GM20431 (cell line): ENCODE results near the gene COPB2.

ENCODE experiments used
- in situ Hi-C: fragments of 300-500 bp; cut with MseI, MboI; formaldehyde crosslinking; loops from one replicate; pipeline ENCODE4 v1.15.0; 2020; ENCODE audit warnings: low sequenced_read_pairs; ENCODE audit not compliant: unreplicated experiment

Gene COPB2

DNA sequence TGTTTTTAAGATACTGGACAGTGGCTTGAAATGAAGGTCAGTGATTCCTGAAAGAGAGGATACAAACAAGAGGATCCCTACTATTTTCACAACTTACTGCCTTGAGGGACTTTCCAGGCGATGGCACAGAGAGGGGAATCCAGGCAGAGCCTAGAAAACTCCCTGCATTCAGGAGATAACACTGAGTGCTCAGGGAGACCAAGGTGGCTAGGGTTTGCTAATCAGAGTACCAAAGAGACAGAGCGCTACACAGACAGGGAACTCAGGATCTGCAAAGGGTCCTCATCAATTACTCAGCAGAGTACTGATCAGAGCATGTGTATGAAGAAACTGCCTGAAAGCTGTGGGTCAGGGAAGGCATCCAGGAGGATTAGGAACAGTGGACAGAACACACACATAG, 57.4 kb downstream of the COPB2 start:
- in situ Hi-C loops, result no loop called here

DNA sequence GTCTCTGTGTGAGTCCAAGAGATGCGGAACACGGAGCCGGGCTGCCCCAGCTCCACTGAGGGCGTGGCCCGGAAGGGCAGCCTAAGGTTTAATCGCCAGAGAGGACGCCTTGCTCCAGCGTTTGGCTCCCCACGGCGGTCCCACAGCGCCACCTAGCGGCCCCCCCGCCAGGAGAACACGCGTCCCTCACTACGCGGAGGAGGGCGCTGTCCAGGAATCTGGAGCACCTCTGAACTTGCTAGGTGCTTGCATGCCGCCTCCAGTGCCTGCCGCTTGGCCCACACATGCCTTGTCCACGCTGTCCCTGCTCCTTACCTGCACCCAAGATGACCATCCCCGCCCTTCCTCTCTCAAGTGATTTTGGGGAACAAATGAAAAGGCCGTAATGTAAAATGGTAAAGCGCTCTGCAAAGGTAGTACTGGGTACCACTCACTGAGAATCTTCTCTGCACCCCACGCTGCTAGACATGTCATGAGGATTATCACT, 60.0 kb downstream of the COPB2 start:
- in situ Hi-C loops, result loop anchor here (10.0 kb wide), 1 partner anchor 225 kb away; no protein-coding TSS in a partner anchor

DNA sequence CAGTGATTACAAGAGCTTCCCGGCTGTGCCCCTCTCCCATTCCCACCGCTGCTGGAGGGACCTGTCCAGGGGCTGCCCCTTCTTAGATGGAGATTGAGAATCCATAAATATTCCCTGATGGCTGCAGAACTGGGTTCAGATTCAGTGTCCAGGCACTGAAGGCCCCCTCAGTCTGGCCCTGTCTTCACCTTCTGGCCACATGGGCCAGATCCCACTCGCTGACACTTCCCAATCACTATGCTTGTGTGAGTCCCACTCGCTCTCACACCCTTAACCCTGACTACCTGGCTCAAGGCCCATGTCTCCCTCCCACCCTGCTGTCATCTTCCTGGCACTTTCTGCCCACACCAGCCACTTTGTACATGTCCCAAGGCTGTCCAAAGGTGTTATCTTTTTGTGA, 61.1 kb downstream of the COPB2 start:
- in situ Hi-C loops, result loop anchor here (10.0 kb wide), 1 partner anchor 224 kb away; no protein-coding TSS in a partner anchor

DNA sequence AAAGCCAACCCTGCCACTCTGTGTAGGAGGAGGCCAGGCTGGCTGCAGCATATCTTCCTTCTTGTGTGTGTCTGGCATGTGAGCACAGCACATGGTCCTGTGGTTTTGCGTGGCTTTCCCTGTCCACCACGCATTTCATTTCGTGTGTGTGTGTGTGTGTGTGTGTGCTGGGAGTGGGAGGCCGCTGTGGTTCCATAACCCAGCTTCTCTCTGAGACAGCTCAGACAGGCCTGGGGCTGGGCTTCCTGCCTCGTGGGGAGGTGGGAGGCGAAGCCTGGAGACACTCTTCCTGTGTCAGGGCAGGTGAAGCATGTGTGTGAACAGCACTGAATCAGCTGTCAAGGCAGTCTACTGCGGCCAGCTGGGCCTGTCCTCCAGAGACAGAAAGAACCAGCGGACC, 61.6 kb downstream of the COPB2 start:
- in situ Hi-C loops, result loop anchor here (10.0 kb wide), 1 partner anchor 223 kb away; no protein-coding TSS in a partner anchor

DNA sequence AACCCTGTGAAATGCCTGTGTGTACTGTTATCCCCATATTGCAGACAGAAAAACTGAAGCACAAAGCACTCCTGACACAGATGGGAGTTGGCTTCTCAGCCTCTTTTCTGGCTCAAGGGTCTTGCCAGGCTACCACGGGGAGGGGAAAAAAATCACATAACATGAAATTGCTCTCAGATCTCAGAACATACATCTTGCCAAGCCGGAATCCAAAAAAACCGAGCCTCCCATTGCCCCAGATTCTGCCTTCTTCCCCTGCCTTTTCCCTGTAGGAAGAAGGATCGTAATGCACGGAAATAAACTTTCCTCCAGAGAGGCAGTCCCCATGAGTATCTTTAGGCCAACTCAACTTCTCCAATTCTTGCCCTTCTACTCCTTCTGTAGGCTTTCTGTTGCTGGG, 62.2 kb downstream of the COPB2 start:
- in situ Hi-C loops, result loop anchor here (10.0 kb wide), 1 partner anchor 222 kb away; no protein-coding TSS in a partner anchor

DNA sequence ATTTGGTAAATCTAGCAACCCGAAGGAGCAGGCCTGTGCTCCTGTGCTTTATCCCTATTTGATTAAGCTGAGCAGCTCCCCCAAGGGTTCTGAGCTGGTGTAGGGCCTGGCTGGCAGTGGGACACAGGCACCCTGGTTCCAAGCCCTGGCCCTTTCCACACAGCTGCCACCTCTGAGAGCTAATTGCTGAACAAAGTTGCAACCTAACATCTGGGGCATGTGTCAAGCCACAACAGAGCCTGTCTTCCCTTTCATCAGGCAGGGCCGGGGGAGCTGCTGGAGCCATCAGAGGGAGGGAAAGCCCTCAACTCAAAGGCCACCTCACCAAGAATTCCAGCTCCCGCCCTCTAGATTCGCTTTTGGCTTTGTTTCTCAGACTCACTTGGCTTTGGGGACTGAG, 62.7 kb downstream of the COPB2 start:
- in situ Hi-C loops, result loop anchor here (10.0 kb wide), 1 partner anchor 222 kb away; no protein-coding TSS in a partner anchor

DNA sequence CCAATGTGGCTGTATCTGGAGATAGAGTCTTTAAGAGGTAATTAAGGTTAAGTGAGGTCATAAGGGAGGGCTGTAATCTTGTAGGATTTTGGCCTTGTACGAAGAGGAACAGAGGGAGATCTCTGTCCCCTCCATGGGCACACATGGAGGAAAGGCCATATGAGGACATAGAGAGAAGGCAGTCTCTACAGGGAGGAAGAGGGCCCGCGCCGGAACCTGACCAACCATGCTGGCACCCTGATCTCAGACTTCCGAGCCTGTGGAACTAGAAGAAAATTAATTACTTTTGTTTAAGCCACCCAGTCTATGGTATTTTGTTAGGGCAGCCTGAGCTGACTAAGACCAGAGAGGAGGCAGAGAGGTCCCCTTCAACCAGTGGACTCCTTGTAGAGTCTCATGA, 63.3 kb downstream of the COPB2 start:
- in situ Hi-C loops, result loop anchor here (10.0 kb wide), 1 partner anchor 221 kb away; no protein-coding TSS in a partner anchor

DNA sequence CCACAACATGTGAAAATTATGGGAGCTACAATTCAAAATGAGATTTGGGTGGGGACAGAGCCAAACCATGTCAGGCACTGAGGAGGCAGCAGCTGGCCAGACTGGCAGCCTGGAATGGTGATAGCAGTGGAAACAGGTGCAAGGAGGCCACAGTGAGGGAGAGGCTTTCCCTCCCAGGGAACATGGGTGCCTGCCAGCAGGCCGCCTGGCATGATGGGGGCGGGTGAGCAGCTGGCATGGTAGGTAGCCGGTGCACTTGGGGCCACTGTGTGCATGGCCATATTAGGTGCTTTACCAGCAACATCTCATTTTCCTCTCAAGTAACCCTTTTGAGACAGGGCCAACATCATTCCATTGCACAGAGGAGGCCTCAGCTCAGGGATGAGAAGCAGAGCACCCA, 63.9 kb downstream of the COPB2 start:
- in situ Hi-C loops, result loop anchor here (10.0 kb wide), 1 partner anchor 221 kb away; no protein-coding TSS in a partner anchor

DNA sequence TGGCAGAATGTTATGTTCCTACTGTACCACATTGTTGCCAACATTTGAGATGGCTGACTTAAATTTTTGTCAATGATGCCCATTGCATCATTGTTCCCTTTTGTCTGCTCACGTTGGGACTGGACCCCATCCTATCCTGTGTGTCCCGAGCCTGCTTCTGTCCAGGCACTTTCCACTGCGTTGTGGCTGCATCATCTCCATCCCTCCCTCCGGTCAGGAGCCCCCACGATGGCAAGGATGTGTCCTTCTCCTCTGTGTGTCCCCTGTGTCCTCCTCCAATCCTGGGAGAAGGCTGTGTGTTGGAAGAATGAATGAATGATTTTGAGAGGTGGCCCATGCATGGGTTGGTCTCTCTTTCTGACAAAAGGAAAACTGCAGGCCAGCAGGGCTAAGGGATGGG, 65.0 kb downstream of the COPB2 start:
- in situ Hi-C loops, result loop anchor here (10.0 to 25.0 kb wide), 2 partner anchors 220 to 387 kb away; partner anchors contain the start of genes FOXL2 and FOXL2NB

DNA sequence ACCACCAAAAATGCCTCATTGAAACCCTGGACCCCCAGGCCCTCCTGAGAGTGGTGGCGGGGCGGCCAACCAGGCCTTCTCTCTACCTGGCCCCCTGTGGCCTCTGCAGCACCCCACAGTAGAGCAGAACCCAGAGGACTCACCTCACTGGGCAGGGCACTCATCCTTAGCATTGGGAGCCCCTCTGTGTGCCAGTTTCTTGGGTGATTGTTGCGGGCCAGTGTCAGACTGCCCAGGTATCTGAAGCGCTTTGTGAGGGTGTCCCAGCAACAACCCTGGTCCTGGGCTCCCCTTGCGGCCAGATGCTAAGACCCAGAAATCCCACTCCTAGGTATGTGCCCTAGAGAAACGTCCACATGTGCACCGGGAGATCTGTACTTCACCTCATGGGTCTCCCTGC, 66.3 kb downstream of the COPB2 start:
- in situ Hi-C loops, result loop anchor here (10.0 to 25.0 kb wide), 2 partner anchors 218 to 386 kb away; partner anchors contain the start of genes FOXL2 and FOXL2NB

DNA sequence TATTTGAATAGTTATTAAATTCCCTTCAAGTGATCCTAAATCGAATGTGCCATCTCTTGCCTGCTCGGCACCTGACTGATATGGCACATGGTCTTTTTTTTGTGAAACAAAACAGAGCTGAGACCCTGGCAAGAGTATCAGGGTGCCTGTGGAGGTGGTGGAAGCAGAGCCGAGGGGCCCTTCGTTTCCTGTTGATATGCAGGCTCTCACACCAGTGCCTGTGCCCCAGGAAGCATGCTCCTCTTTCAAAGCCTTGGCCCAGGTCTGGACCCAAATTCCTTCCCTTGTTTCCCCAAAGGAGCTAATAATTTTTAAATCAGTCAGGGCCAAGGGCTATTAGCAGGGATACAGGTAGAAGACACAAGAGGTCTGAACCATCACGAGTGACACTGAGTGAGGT, 67.1 kb downstream of the COPB2 start:
- in situ Hi-C loops, result loop anchor here (10.0 to 25.0 kb wide), 2 partner anchors 218 to 385 kb away; partner anchors contain the start of genes FOXL2 and FOXL2NB

DNA sequence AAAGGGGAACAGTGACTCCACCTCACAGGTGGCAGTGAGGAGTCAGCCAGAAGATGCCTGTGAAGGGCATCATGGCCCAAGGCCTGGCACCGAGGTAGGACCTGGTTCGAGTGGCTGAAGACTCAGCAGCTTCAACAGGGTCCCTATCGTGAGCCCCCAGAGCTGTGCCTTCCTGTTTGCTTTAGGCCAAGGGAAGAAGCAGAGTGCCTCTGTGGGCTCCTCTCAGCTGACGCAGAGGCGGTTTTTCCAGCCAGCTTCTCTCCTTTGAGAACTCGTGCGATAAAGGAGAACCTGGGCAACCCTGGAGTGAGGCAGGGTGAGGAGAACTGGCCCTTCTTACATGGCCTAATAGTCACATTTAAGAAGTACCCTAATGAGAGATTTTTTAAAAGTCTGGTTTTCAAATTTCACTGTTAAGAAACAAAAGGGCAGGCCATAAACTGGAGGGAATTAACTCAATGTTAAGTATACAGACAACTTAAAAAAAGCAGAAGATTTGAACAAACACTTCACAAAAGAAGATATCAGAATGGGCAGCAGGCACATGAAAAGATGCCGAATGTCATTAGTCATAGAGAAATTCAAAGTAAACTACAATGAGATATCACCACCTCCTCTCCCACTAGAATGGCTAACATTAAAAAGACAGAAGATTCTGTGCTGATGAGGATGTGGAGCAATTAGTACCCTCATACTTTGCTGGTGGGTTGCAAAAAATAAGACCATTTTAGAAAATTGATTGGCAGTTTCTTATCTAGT, 68.7 kb downstream of the COPB2 start:
- in situ Hi-C loops, result loop anchor here (10.0 to 25.0 kb wide), 2 partner anchors 216 to 383 kb away; partner anchors contain the start of genes FOXL2 and FOXL2NB

DNA sequence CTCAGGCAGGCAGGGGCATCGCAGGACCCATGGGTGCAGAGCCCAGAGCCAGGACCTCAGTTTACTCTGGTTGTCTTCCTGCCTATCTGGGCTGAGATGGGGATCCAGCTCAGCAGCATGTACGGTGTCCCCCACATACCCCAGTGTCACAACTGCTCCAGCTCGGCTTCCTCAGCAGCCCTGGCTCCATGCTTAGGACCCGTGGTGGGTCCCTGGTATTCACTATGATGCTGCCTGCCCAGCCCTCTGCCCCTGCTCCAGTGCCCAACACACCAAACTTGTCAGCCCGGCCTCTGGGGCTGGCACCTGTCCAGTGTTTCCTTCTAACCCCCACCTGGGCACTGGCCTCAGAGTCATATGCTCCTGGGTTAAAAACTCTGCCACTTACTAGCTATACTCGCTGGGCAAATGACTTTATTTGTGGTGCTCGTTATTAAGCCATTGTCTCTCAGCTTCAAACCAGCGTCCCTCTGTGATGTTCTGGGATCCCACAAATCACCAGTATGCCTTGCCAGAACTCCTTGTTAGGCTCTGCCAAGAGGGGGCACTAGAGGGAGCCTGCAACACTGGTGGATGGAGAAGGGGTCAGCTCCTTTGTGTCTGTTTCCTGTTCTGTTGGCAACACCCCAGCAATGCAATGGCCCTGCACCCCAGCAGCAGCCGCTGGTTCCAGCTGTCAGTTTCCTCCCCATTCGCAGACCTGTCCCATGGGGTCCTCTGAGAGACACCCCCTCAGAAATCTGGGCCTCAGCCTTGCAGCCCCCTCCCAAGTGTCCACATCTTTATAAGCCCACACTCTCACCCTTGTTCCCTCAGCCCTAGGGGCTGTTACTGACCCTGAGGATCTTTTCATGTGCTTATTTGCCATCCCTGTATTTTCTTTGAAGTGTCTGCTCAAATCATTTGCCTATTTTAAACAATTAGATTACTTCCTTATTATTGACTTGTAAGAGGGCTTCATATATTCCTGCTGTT, 69.7 kb downstream of the COPB2 start:
- in situ Hi-C loops, result loop anchor here (10.0 to 25.0 kb wide), 2 partner anchors 215 to 382 kb away; partner anchors contain the start of genes FOXL2 and FOXL2NB

DNA sequence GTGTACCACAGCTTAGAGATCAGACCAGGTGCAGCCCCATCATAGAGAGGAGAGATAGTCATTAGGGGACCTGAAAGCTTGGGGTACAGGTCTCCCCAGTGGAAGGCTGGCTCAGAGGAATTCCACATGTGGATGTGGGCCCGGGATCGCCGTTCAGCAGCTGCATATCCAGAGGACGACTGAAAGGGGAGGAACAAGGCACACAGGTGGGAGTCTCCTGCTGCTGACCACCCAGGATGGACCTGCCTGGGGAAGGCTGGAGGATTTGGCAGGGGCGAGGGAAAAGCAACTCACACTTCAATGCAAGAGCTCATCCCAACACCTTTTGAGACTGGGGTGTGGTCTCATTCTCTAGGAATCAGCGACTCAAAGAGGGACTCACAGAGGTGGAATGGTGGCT, 70.6 kb downstream of the COPB2 start:
- in situ Hi-C loops, result loop anchor here (25.0 kb wide), 1 partner anchor 382 kb away; the partner anchor contains the start of genes FOXL2 and FOXL2NB

DNA sequence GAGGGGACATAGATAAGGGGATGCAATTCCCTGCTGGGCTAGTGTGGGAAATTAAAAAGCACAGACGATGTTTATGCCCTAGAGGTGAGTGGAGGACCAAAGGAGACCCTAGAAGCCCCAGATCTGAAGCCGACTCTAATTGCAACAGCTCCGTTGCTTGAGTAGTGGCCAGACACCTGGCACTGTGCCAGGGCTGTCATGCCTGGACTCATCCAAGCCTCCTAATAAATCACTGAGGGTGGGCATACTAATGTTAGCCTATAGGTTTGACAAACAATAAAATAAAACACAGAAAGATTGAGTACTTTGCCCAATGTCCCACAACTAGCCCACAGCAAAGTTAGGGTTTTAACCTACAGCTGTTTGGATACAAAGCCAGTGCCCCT, 71.0 kb downstream of the COPB2 start:
- in situ Hi-C loops, result loop anchor here (25.0 kb wide), 1 partner anchor 381 kb away; the partner anchor contains the start of genes FOXL2 and FOXL2NB

DNA sequence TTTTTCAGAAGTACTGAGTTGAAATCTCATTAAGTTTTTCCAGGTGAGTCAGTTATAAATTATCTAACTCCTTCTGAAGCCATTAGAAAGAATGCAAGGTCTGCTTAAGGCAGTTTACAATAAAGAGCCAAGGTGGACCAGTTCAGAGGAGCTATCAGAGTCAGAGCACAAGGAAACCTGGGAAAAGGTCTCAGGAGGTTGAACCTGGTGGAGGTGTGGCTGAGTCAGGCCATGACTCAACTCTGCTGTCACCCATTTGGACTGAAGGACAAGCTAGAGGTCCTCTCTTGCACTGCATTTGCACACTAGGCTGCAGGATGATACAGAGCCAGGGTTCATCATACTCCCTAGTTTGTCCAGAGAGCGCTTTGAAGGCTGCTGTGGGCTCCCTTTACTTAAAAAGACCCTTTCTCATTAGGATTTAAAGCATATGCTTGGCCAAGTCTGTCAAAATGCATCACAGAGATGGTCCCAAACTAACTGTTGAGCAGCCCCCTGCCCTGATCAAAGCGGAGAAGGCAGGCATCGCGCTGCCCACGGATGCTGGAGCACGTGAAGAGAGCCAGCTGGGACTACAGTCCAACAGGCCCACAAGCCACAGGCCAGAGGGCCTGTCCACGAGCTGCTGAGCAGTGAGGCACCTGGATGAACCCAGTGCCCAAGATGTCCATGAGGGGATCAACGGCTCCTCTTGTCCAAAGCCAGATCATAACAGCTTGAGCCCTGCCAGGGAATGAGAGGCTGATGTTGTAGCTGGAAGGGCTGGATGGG, 71.6 kb downstream of the COPB2 start:
- in situ Hi-C loops, result loop anchor here (25.0 kb wide), 1 partner anchor 381 kb away; the partner anchor contains the start of genes FOXL2 and FOXL2NB

DNA sequence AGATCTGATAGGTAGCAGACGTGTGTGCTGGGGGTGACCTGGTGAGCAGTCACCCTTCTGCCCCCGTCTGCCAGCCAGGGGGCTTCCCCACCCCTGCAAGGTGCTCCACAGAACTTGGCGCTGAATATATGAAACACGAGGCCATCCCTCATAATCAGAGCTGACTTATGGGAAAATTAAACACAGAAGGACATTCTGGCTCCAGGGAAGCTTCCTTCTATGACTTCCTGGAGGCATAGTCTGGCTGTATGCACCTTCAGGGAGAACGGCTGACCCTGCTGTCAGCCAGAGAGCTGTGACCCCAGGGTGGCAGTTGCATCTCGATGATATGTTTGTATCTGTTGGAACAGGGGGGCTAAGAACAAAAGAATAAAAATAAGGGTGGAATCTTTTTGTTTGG, 72.2 kb downstream of the COPB2 start:
- in situ Hi-C loops, result loop anchor here (25.0 kb wide), 1 partner anchor 380 kb away; the partner anchor contains the start of genes FOXL2 and FOXL2NB

DNA sequence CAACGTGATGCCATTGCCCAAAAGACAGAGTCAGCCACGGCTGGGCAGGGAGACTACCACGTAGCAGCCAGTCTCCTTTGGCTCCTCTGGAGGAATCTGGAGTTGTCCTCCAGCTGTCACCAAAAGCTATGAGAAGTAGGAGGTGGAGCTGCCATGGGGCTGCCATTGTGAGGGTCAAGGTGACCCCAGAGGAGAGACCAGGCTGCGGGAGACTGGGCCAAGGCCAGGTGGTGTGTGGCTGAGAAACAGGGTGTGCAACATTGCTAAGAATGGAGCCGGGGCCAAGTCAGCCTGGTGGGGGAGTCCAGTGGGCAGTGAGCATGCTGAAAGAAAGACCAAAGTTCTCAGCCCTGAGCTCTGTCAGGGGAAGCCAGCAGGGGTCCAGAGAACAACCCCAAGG, 75.5 kb downstream of the COPB2 start:
- in situ Hi-C loops, result loop anchor here (25.0 kb wide), 1 partner anchor 377 kb away; the partner anchor contains the start of genes FOXL2 and FOXL2NB

DNA sequence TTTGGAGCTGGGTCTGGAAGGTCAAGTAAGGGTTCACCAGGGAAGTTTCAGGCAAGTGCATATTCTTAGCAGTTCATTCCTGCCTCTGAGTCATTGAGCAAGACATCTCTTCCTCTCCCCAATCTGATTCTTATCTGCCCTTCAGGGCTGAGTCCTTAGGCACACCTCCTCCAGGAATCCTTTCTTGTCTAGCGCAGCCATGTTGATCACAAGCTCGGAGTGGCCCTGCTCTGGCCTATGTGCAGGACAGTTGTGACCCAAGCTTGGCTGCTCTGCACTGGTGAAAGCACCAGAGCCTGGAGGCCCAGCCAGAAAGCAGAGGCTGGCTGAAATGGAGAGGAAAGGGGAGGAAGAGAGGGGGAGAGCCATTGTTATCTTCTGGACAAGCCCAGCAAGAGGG, 76.5 kb downstream of the COPB2 start:
- in situ Hi-C loops, result loop anchor here (25.0 kb wide), 1 partner anchor 376 kb away; the partner anchor contains the start of genes FOXL2 and FOXL2NB
